HUES6 (cell line): ENCODE data around the gene NUDT21.

Experiments used
- H3K27ac ChIP-seq: 2 replicates; pipeline ENCODE4 v1.7.0; 2013; ENCODE audit warnings: low read depth, mild to moderate bottlenecking, low read length, inconsistent platforms
- H3K27me3 ChIP-seq: 2 replicates; pipeline ENCODE4 v1.6.1; 2013; ENCODE audit warnings: low read length; ENCODE audit not compliant: control insufficient read depth, insufficient read depth
- H3K36me3 ChIP-seq: 2 replicates; pipeline ENCODE4 v1.6.1; 2013; ENCODE audit warnings: low read length; ENCODE audit not compliant: control insufficient read depth, insufficient read depth
- H3K4me1 ChIP-seq: 2 replicates; pipeline ENCODE4 v1.6.1; 2013; ENCODE audit warnings: low read length; ENCODE audit not compliant: control insufficient read depth, insufficient read depth
- H3K4me3 ChIP-seq: 2 replicates; pipeline ENCODE4 v1.5.1; 2013; ENCODE audit warnings: low read depth, low read length
- H3K9ac ChIP-seq: one replicate; pipeline ENCODE4 v1.6.1; 2013; ENCODE audit warnings: mild to moderate bottlenecking, low read length
- H3K9me3 ChIP-seq: 2 replicates; pipeline ENCODE4 v1.6.1; 2013; ENCODE audit warnings: low read depth, low read length; ENCODE audit not compliant: control insufficient read depth, insufficient read depth

The NUDT21 gene

GRCh38 chr16:56417138-56417537, 34.0 kb downstream of the NUDT21 start:
- H3K9ac ChIP-seq = no peak overlapping the region
- no peaks in the 10 kb centered on the region for H3K9me3 ChIP-seq
- peaks cover 17% of the 10 kb centered on the region for H3K4me1 ChIP-seq
- H3K4me3 ChIP-seq = no peak overlapping the region
- no peaks in the 10 kb centered on the region for H3K27me3 ChIP-seq
- H3K36me3 ChIP-seq = peaks cover 7% of the 10 kb centered on the region; the same call in 1 of the 2 replicates
- H3K27ac ChIP-seq = no peak overlapping the region

- Histone ChIP-seq H3K27ac (no peak overlapping the region), H3K36me3 (peaks cover 12% of the 10 kb centered on the region), H3K9me3 (no peaks in the 10 kb centered on the region), H3K4me3 (no peak overlapping the region), H3K27me3 (no peaks in the 10 kb centered on the region), H3K4me1 (peaks cover 11% of the 10 kb centered on the region), H3K9ac (no peak overlapping the region)
Measured at GRCh38 chr16:56415875-56416274, 35.3 kb downstream of the NUDT21 start.

- Histone ChIP-seq H3K27me3 (no peaks in the 10 kb centered on the region), H3K36me3 (peaks cover 13% of the 10 kb centered on the region), H3K27ac (no peak overlapping the region), H3K4me1 (peaks cover 11% of the 10 kb centered on the region), H3K9me3 (no peaks in the 10 kb centered on the region), H3K9ac (no peak overlapping the region), H3K4me3 (no peak overlapping the region)
Measured at GRCh38 chr16:56414366-56414765, 36.8 kb downstream of the NUDT21 start.

GRCh38 chr16:56413381-56413780, 37.8 kb downstream of the NUDT21 start:
- no peak overlapping the region for H3K9ac ChIP-seq
- H3K9me3 ChIP-seq = no peaks in the 10 kb centered on the region
- H3K4me3 ChIP-seq = no peak overlapping the region
- no peaks in the 10 kb centered on the region for H3K27me3 ChIP-seq
- H3K4me1 ChIP-seq = peaks cover 11% of the 10 kb centered on the region
- H3K36me3 ChIP-seq = peaks cover 23% of the 10 kb centered on the region
- H3K27ac ChIP-seq = no peak overlapping the region

GRCh38 chr16:56411624-56412023, 39.5 kb downstream of the NUDT21 start:
- Histone ChIP-seq H3K4me3 (no peak overlapping the region), H3K27ac (no peak overlapping the region), H3K9ac (no peak overlapping the region), H3K27me3 (no peaks in the 10 kb centered on the region), H3K4me1 (peaks cover 11% of the 10 kb centered on the region), H3K9me3 (no peaks in the 10 kb centered on the region), H3K36me3 (peaks cover 31% of the 10 kb centered on the region)

GRCh38 chr16:56411123-56411522, 40.0 kb downstream of the NUDT21 start:
- Histone ChIP-seq H3K9ac (no peak overlapping the region), H3K27ac (no peak overlapping the region), H3K36me3 (peaks cover 31% of the 10 kb centered on the region), H3K4me1 (peaks cover 11% of the 10 kb centered on the region), H3K9me3 (no peaks in the 10 kb centered on the region), H3K27me3 (no peaks in the 10 kb centered on the region), H3K4me3 (no peak overlapping the region)

GRCh38 chr16:56409195-56409594, 41.9 kb downstream of the NUDT21 start:
- peaks cover 40% of the 10 kb centered on the region for H3K36me3 ChIP-seq
- H3K27me3 ChIP-seq = no peaks in the 10 kb centered on the region
- no peaks in the 10 kb centered on the region for H3K4me1 ChIP-seq
- H3K4me3 ChIP-seq = no peak overlapping the region
- H3K9me3 ChIP-seq = no peaks in the 10 kb centered on the region
- no peak overlapping the region for H3K9ac ChIP-seq
- no peak overlapping the region for H3K27ac ChIP-seq

- H3K27ac ChIP-seq = no peak overlapping the region
- peaks cover 41% of the 10 kb centered on the region for H3K36me3 ChIP-seq
- no peaks in the 10 kb centered on the region for H3K4me1 ChIP-seq
- H3K4me3 ChIP-seq = no peak overlapping the region
- no peaks in the 10 kb centered on the region for H3K27me3 ChIP-seq
- no peaks in the 10 kb centered on the region for H3K9me3 ChIP-seq
- H3K9ac ChIP-seq = no peak overlapping the region
Measured at GRCh38 chr16:56408379-56409098, 42.6 kb downstream of the NUDT21 start.

GRCh38 chr16:56405977-56406672, 45.0 kb downstream of the NUDT21 start:
- peaks cover 48% of the 10 kb centered on the region for H3K36me3 ChIP-seq
- no peaks in the 10 kb centered on the region for H3K27me3 ChIP-seq
- H3K9ac ChIP-seq = no peak overlapping the region
- H3K4me1 ChIP-seq = no peaks in the 10 kb centered on the region
- H3K9me3 ChIP-seq = no peaks in the 10 kb centered on the region
- H3K27ac ChIP-seq = no peak overlapping the region
- H3K4me3 ChIP-seq = no peak overlapping the region

GRCh38 chr16:56401482-56401881, 49.6 kb downstream of the NUDT21 start:
- H3K27me3 ChIP-seq = no peaks in the 10 kb centered on the region
- H3K36me3 ChIP-seq = peaks cover 40% of the 10 kb centered on the region
- H3K27ac ChIP-seq = no peak overlapping the region
- no peak overlapping the region for H3K4me3 ChIP-seq
- no peak overlapping the region for H3K9ac ChIP-seq
- H3K9me3 ChIP-seq = no peaks in the 10 kb centered on the region
- no peaks in the 10 kb centered on the region for H3K4me1 ChIP-seq

GRCh38 chr16:56400458-56400857, 50.7 kb downstream of the NUDT21 start:
- Histone ChIP-seq H3K4me3 (no peak overlapping the region), H3K9me3 (no peaks in the 10 kb centered on the region), H3K9ac (no peak overlapping the region), H3K4me1 (no peaks in the 10 kb centered on the region), H3K27ac (no peak overlapping the region), H3K27me3 (no peaks in the 10 kb centered on the region), H3K36me3 (peaks cover 40% of the 10 kb centered on the region)
